ENCODE data around the gene CNPY1. TPM values are rescaled to one million over a fixed set of nuclear protein-coding genes. Genes with fewer than 3 reads are reported as not detected.

CNPY1 gene
- total RNA-seq, 5 donors from 2014 or later (not counting 1 experiment from before 2014, with no cell fraction given), result not detected

DNA sequence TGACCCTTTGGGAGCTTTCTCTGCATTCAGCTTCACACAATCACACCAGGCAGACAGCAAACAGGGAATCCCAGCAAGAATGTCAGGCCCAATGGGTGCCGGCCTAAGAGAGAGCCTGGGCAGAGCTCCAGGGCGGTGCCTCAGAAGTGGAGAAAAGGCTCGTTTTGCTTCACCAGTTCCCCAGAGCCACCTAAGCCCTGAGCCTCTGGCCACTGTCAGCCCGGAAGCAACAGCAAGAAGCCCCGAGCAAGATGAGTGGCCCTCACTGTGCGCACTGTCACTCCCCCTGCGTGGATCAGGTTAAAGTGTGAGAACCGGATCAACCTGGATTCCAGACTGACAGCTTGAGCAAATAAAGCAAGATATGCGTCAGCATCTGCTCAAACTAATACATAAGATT, 14.7 kb downstream of the CNPY1 start:
- Histone ChIP-seq H3K9me3 (no peaks in the 10 kb centered on the region), H3K4me1 (ENCODE audit: control insufficient read depth in 1 of 2, extremely low read depth in 1 of 2, insufficient read depth in 2 of 2, low read length in 2 of 2) (peaks cover 0 to 14% of the 10 kb centered on the region in 2 experiments), H3K27ac (ENCODE audit: low read length) (no peak overlapping the region), H3K27me3 (replicated peaks in 1 of 2; ENCODE audit: control insufficient read depth in 2 of 2, extremely low read depth in 1 of 2, insufficient read depth in 2 of 2, low read length in 1 of 2) (peaks cover 16 to 87% of the 10 kb centered on the region in 2 experiments), H3K4me3 (ENCODE audit: control insufficient read depth in 1 of 2, extremely low read depth in 1 of 2, low read length in 1 of 2) (no peak overlapping the region), H3K36me3 (ENCODE audit: control insufficient read depth in 2 of 2, extremely low read depth in 1 of 2, insufficient read depth in 1 of 2, low read length in 1 of 2) (no peaks in the 10 kb centered on the region)
- Mint-ChIP-seq H3K4me3 (peak overlapping the region in 1 of 3 donors; percentile 65), H3K27me3 (peaks cover 61 to 80% of the 10 kb centered on the region in 2 donors), H3K36me3 (no peaks in the 10 kb centered on the region), H3K4me1 (peaks cover 15 to 17% (median 16%) of the 10 kb centered on the region in 3 donors), H3K9me3 (no peaks in the 10 kb centered on the region), H3K27ac (no peak overlapping the region)
- WGBS (ENCODE audit: insufficient coverage), result 24% methylated on average over 4 of the region's 9 CpGs
- DNase-seq, result no peak
- POLR2A ChIA-PET, result no interaction called here
- no peak for ATAC-seq (replicated peaks in 1 of 4)
- CTCF ChIA-PET, result interaction anchor here in 1 of 2 donors (0.5 kb wide), 1 partner anchor 68 kb away, joined by 6 read pairs; no protein-coding TSS in a partner anchor

- Mint-ChIP-seq H3K36me3 (no peaks in the 10 kb centered on the region), H3K4me1 (peaks cover 15 to 17% (median 16%) of the 10 kb centered on the region in 3 donors), H3K27me3 (peaks cover 59 to 74% of the 10 kb centered on the region in 2 donors), H3K9me3 (no peaks in the 10 kb centered on the region), H3K27ac (no peak overlapping the region), H3K4me3 (no peak overlapping the region)
- H3K36me3 ChIP-seq (ENCODE audit: control insufficient read depth in 2 of 2, extremely low read depth in 1 of 2, insufficient read depth in 1 of 2, low read length in 1 of 2), result no peaks in the 10 kb centered on the region
- no peak overlapping the region for H3K4me3 ChIP-seq (ENCODE audit: control insufficient read depth in 1 of 2, extremely low read depth in 1 of 2, low read length in 1 of 2)
- peaks cover 12 to 77% of the 10 kb centered on the region in 2 experiments for H3K27me3 ChIP-seq (replicated peaks in 1 of 2; ENCODE audit: control insufficient read depth in 2 of 2, extremely low read depth in 1 of 2, insufficient read depth in 2 of 2, low read length in 1 of 2)
- H3K9me3 ChIP-seq, result no peaks in the 10 kb centered on the region
- POLR2A ChIA-PET, result no interaction called here
- ATAC-seq (replicated peaks in 1 of 4) (no peak), DNase-seq (peak in 1 of 35 experiments; percentile 16)
- peaks cover 0 to 14% of the 10 kb centered on the region in 2 experiments for H3K4me1 ChIP-seq (ENCODE audit: control insufficient read depth in 1 of 2, extremely low read depth in 1 of 2, insufficient read depth in 2 of 2, low read length in 2 of 2)
- WGBS (ENCODE audit: insufficient coverage), result 76% methylated on average over 5 of the region's 6 CpGs
- CTCF ChIA-PET, result no interaction called here
- H3K27ac ChIP-seq (ENCODE audit: low read length), result no peak overlapping the region
Measured at GRCh38 chr7:155530601-155531000, 15.8 kb downstream of the CNPY1 start.

- Mint-ChIP-seq H3K4me1 (peaks cover 15 to 17% (median 16%) of the 10 kb centered on the region in 3 donors), H3K9me3 (no peaks in the 10 kb centered on the region), H3K27ac (no peak overlapping the region), H3K27me3 (peaks cover 56 to 69% of the 10 kb centered on the region in 2 donors), H3K36me3 (no peaks in the 10 kb centered on the region), H3K4me3 (no peak overlapping the region)
- no peak overlapping the region for H3K4me3 ChIP-seq (ENCODE audit: control insufficient read depth in 1 of 2, extremely low read depth in 1 of 2, low read length in 1 of 2)
- no peak overlapping the region for H3K27ac ChIP-seq (ENCODE audit: low read length)
- no peak for ATAC-seq (replicated peaks in 1 of 4)
- WGBS (ENCODE audit: insufficient coverage), result 86% methylated on average over 5 of the region's 11 CpGs
- H3K27me3 ChIP-seq (replicated peaks in 1 of 2; ENCODE audit: control insufficient read depth in 2 of 2, extremely low read depth in 1 of 2, insufficient read depth in 2 of 2, low read length in 1 of 2), result peaks cover 9 to 70% of the 10 kb centered on the region in 2 experiments
- H3K9me3 ChIP-seq, result no peaks in the 10 kb centered on the region
- H3K4me1 ChIP-seq (ENCODE audit: control insufficient read depth in 1 of 2, extremely low read depth in 1 of 2, insufficient read depth in 2 of 2, low read length in 2 of 2), result peaks cover 0 to 14% of the 10 kb centered on the region in 2 experiments
- H3K36me3 ChIP-seq (ENCODE audit: control insufficient read depth in 2 of 2, extremely low read depth in 1 of 2, insufficient read depth in 1 of 2, low read length in 1 of 2), result no peaks in the 10 kb centered on the region
- ChIA-PET POLR2A (no interaction called here), CTCF (interaction anchor here in 1 of 2 donors (0.5 kb wide), 1 partner anchor 70 kb away, joined by 4 read pairs; no protein-coding TSS in a partner anchor)
- no peak for DNase-seq
Measured at GRCh38 chr7:155529845-155530244, 16.5 kb downstream of the CNPY1 start.

GRCh38 chr7:155529346-155529745, 17.0 kb downstream of the CNPY1 start:
- Histone ChIP-seq H3K36me3 (ENCODE audit: control insufficient read depth in 2 of 2, extremely low read depth in 1 of 2, insufficient read depth in 1 of 2, low read length in 1 of 2) (no peaks in the 10 kb centered on the region), H3K27me3 (replicated peaks in 1 of 2; ENCODE audit: control insufficient read depth in 2 of 2, extremely low read depth in 1 of 2, insufficient read depth in 2 of 2, low read length in 1 of 2) (peaks cover 9 to 65% of the 10 kb centered on the region in 2 experiments), H3K27ac (ENCODE audit: low read length) (no peak overlapping the region), H3K4me1 (ENCODE audit: control insufficient read depth in 1 of 2, extremely low read depth in 1 of 2, insufficient read depth in 2 of 2, low read length in 2 of 2) (peaks cover 0 to 14% of the 10 kb centered on the region in 2 experiments), H3K4me3 (ENCODE audit: control insufficient read depth in 1 of 2, extremely low read depth in 1 of 2, low read length in 1 of 2) (no peak overlapping the region), H3K9me3 (no peaks in the 10 kb centered on the region)
- Mint-ChIP-seq H3K9me3 (no peaks in the 10 kb centered on the region), H3K36me3 (no peaks in the 10 kb centered on the region), H3K27ac (no peak overlapping the region), H3K27me3 (peaks cover 51 to 65% of the 10 kb centered on the region in 2 donors), H3K4me1 (peaks cover 14 to 16% (median 14%) of the 10 kb centered on the region in 3 donors), H3K4me3 (no peak overlapping the region)
- ATAC-seq (replicated peaks in 1 of 4), result no peak
- ChIA-PET CTCF (interaction anchor here in 1 of 2 donors (0.5 kb wide), 1 partner anchor 71 kb away, joined by 4 read pairs; no protein-coding TSS in a partner anchor), POLR2A (no interaction called here)
- 85% methylated on average over 4 of the region's 4 CpGs for WGBS (ENCODE audit: insufficient coverage)
- no peak for DNase-seq

- H3K9me3 ChIP-seq, result no peaks in the 10 kb centered on the region
- no peak overlapping the region for H3K27ac Mint-ChIP-seq
Measured at GRCh38 chr7:155527664-155528063, 18.7 kb downstream of the CNPY1 start.

GRCh38 chr7:155526225-155526624, 20.1 kb downstream of the CNPY1 start:
- Histone ChIP-seq H3K4me3 (ENCODE audit: control insufficient read depth in 1 of 2, extremely low read depth in 1 of 2, low read length in 1 of 2) (no peak overlapping the region), H3K36me3 (ENCODE audit: control insufficient read depth in 2 of 2, extremely low read depth in 1 of 2, insufficient read depth in 1 of 2, low read length in 1 of 2) (no peaks in the 10 kb centered on the region), H3K27ac (ENCODE audit: low read length) (no peak overlapping the region), H3K4me1 (ENCODE audit: control insufficient read depth in 1 of 2, extremely low read depth in 1 of 2, insufficient read depth in 2 of 2, low read length in 2 of 2) (no peaks in the 10 kb centered on the region), H3K27me3 (replicated peaks in 1 of 2; ENCODE audit: control insufficient read depth in 2 of 2, extremely low read depth in 1 of 2, insufficient read depth in 2 of 2, low read length in 1 of 2) (peaks cover 3 to 55% of the 10 kb centered on the region in 2 experiments), H3K9me3 (no peaks in the 10 kb centered on the region)
- Mint-ChIP-seq H3K27ac (no peak overlapping the region), H3K4me3 (no peak overlapping the region), H3K9me3 (no peaks in the 10 kb centered on the region), H3K4me1 (no peaks in the 10 kb centered on the region), H3K27me3 (peaks cover 36 to 52% of the 10 kb centered on the region in 2 donors), H3K36me3 (no peaks in the 10 kb centered on the region)
- ChIA-PET CTCF (interaction anchor here in 1 of 2 donors (0.5 kb wide), 1 partner anchor 91 kb away, joined by 3 read pairs; no protein-coding TSS in a partner anchor), POLR2A (no interaction called here)
- no CpG with 5 or more reads among the region's 13 CpGs for WGBS (ENCODE audit: insufficient coverage)
- DNase-seq (no peak), ATAC-seq (replicated peaks in 1 of 4) (no peak)

More at GRCh38 chr7:155527664-155528063, 18.7 kb downstream of the CNPY1 start:
- Mint-ChIP-seq H3K36me3 (no peaks in the 10 kb centered on the region), H3K4me1 (peaks cover under 1 to 2% (median 1%) of the 10 kb centered on the region in 3 donors), H3K9me3 (no peaks in the 10 kb centered on the region), H3K27me3 (peaks cover 45 to 62% of the 10 kb centered on the region in 2 donors), H3K4me3 (no peak overlapping the region)
- Histone ChIP-seq H3K27me3 (replicated peaks in 1 of 2; ENCODE audit: control insufficient read depth in 2 of 2, extremely low read depth in 1 of 2, insufficient read depth in 2 of 2, low read length in 1 of 2) (peaks cover 6 to 58% of the 10 kb centered on the region in 2 experiments), H3K27ac (ENCODE audit: low read length) (no peak overlapping the region), H3K4me3 (ENCODE audit: control insufficient read depth in 1 of 2, extremely low read depth in 1 of 2, low read length in 1 of 2) (no peak overlapping the region), H3K36me3 (ENCODE audit: control insufficient read depth in 2 of 2, extremely low read depth in 1 of 2, insufficient read depth in 1 of 2, low read length in 1 of 2) (no peaks in the 10 kb centered on the region), H3K4me1 (ENCODE audit: control insufficient read depth in 1 of 2, extremely low read depth in 1 of 2, insufficient read depth in 2 of 2, low read length in 2 of 2) (no peaks in the 10 kb centered on the region)
- ChIA-PET CTCF (interaction anchor here in 1 of 2 donors (0.7 kb wide), 1 partner anchor 12 kb away, joined by 8 read pairs; no protein-coding TSS in a partner anchor), POLR2A (no interaction called here)
- no peak for ATAC-seq (replicated peaks in 1 of 4)
- no peak for DNase-seq
- 75% methylated on average over 2 of the region's 7 CpGs for WGBS (ENCODE audit: insufficient coverage)
